HEK293T (cell line): ENCODE measurements around the gene RASSF4.

Experiments used
- ARNT ChIP-seq: fragments of 450-650 bp; IDR thresholded peaks from 2 replicates; pipeline ENCODE4 v1.6.1; 2017; ENCODE audit warnings: mild to moderate bottlenecking
- BHLHE40 ChIP-seq: fragments of 450-650 bp; IDR thresholded peaks from 2 replicates; pipeline ENCODE4 v1.6.1; 2016; ENCODE audit warnings: mild to moderate bottlenecking, moderate library complexity, borderline replicate concordance
- FOXA1 ChIP-seq: fragments of 450-650 bp; IDR thresholded peaks from 2 replicates; pipeline ENCODE4 v1.6.1; 2016; ENCODE audit warnings: mild to moderate bottlenecking
- FOXK2 ChIP-seq: fragments of 450-650 bp; IDR thresholded peaks from 2 replicates; pipeline ENCODE4 v1.6.1; 2016; ENCODE audit warnings: mild to moderate bottlenecking
- SUZ12 ChIP-seq: fragments of 450-650 bp; IDR thresholded peaks from 2 replicates; pipeline ENCODE4 v1.6.1; 2016; ENCODE audit warnings: mild to moderate bottlenecking
- TARDBP ChIP-seq: fragments of 450-650 bp; IDR thresholded peaks from 2 replicates; pipeline ENCODE4 v1.6.1; 2016

DNA sequence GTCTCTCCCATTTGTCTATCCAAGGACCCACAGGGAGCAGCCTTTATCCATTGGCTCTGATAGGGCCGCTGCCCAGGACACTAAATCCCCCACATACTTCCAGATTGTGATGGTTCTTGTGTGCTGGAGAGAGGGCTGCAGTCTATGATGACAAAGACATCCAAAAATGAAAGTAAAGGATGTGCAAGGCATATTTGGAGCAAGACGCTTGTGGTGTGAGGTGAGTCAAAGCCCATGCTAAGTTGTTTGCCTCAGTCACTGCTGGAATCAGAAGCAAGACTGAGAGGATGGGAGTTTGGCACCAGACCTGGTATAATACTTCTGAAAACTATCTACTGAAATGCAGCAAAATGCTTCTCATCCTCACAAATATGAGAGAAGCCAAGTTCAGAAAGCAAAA, 63.8 kb downstream of the RASSF4 start:
- TF ChIP-seq FOXA1 (no peak), FOXK2 (no peak), BHLHE40 (no peak), ARNT (no peak), TARDBP (no peak), SUZ12 (no peak)
